Loucy (cell line): Measurements from ENCODE around the gene MYADM.
A peak's percentile ranks its signal among the peaks of the same experiment; 100 is the strongest.
"Not testable (repeated sequence)": the region's sequence is repeated elsewhere in the genome, so short reads cannot be mapped to it uniquely, and the experiment has no call there.

Source experiments
- H2AFZ ChIP-seq: fragments of 200-600 bp; sonication (generic); 2 replicates; pipeline ENCODE4 v1.6.0; 2016; ENCODE audit warnings: antibody characterized with exemption, mild to moderate bottlenecking, low read length, moderate library complexity
- H3F3A ChIP-seq: fragments of 200-600 bp; 2 replicates; pipeline ENCODE4 v1.6.0; 2016; ENCODE audit warnings: antibody characterized with exemption, low read depth, mild to moderate bottlenecking
- H3K27me3 ChIP-seq: fragments of 200-600 bp; sonication (generic); 2 replicates; pipeline ENCODE4 v1.6.1; 2014; ENCODE audit warnings: low read length, mild to moderate bottlenecking; ENCODE audit not compliant: insufficient read depth, poor library complexity, severe bottlenecking
- H3K36me3 ChIP-seq: fragments of 200-600 bp; sonication (generic); 2 replicates; pipeline ENCODE4 v1.6.1; 2016; ENCODE audit warnings: low read length; ENCODE audit not compliant: insufficient read depth
- H3K4me1 ChIP-seq: fragments of 200-600 bp; sonication (generic); 2 replicates; pipeline ENCODE4 v1.5.1; 2014; ENCODE audit warnings: low read length, mild to moderate bottlenecking; ENCODE audit not compliant: insufficient read depth, poor library complexity, severe bottlenecking
- H3K4me2 ChIP-seq: fragments of 200-600 bp; sonication (generic); 2 replicates; pipeline ENCODE4 v1.6.0; 2014; ENCODE audit warnings: antibody characterized with exemption, low read length, low read depth, mild to moderate bottlenecking; ENCODE audit not compliant: poor library complexity, severe bottlenecking
- H3K4me3 ChIP-seq: fragments of 200-600 bp; sonication (generic); 2 replicates; pipeline ENCODE4 v1.5.1; 2014; ENCODE audit warnings: low read length, mild to moderate bottlenecking, mixed read lengths; ENCODE audit not compliant: poor library complexity, severe bottlenecking
- H3K79me2 ChIP-seq: fragments of 200-600 bp; sonication (generic); 2 replicates; pipeline ENCODE4 v1.6.1; 2014; ENCODE audit warnings: low read length; ENCODE audit not compliant: insufficient read depth
- H3K9ac ChIP-seq: fragments of 200-600 bp; sonication (generic); 2 replicates; pipeline ENCODE4 v1.6.0; 2014; ENCODE audit warnings: mild to moderate bottlenecking, low read depth, low read length, moderate library complexity; ENCODE audit not compliant: poor library complexity, severe bottlenecking
- H3K9me2 ChIP-seq: fragments of 200-600 bp; sonication (generic); replicated peaks from 2 replicates; pipeline ENCODE4 v1.6.1; 2016; ENCODE audit warnings: low read depth, low read length, mixed read lengths
- H3K9me3 ChIP-seq: fragments of 200-600 bp; sonication (generic); 2 replicates; pipeline ENCODE4 v1.6.1; 2014; ENCODE audit warnings: mild to moderate bottlenecking, antibody characterized with exemption, low read length, low read depth; ENCODE audit not compliant: insufficient read depth
- H4K20me1 ChIP-seq: fragments of 200-600 bp; sonication (generic); 2 replicates; pipeline ENCODE4 v1.6.0; 2014; ENCODE audit warnings: antibody characterized with exemption, low read length, mild to moderate bottlenecking; ENCODE audit not compliant: insufficient read depth, poor library complexity, severe bottlenecking
- CTCF ChIP-seq: fragments of 200-600 bp; sonication (generic); conservative IDR thresholded peaks from 2 replicates; pipeline ENCODE4 v1.5.1; 2014; ENCODE audit warnings: mild to moderate bottlenecking, antibody characterized with exemption, low read length
- EZH2phosphoT487 ChIP-seq: fragments of 200-600 bp; IDR thresholded peaks from 2 replicates; pipeline ENCODE4 v1.6.1; 2018; ENCODE audit warnings: antibody characterized with exemption, mild to moderate bottlenecking, moderate library complexity, borderline replicate concordance

MYADM gene

GRCh38 chr19:53868892-53869804 lies 1.5 kb downstream of the MYADM start:
- H3K4me1 ChIP-seq = peaks cover 47% of the 10 kb centered on the region
- no peaks in the 10 kb centered on the region for H3K9me2 ChIP-seq
- peaks cover 54% of the 10 kb centered on the region for H4K20me1 ChIP-seq
- H3K4me3 ChIP-seq = peak overlapping the region; percentile 84
- peak overlapping the region; percentile 79 for H2AFZ ChIP-seq
- peaks cover 3% of the 10 kb centered on the region for H3K27me3 ChIP-seq
- TF ChIP-seq CTCF (no peak), EZH2phosphoT487 (no peak)
- peaks cover 10% of the 10 kb centered on the region; the same call in 1 of the 2 replicates for H3K36me3 ChIP-seq
- peak overlapping the region; percentile 85 for H3K4me2 ChIP-seq
- peak overlapping the region; percentile 98 for H3K9ac ChIP-seq
- H3K9me3 ChIP-seq = no peaks in the 10 kb centered on the region
- peaks cover 66% of the 10 kb centered on the region for H3K79me2 ChIP-seq
- no peaks in the 10 kb centered on the region for H3F3A ChIP-seq

GRCh38 chr19:53869805-53870484 lies 2.3 kb downstream of the MYADM start:
- peaks cover 62% of the 10 kb centered on the region for H4K20me1 ChIP-seq
- not testable (repeated sequence) for H3K9me3 ChIP-seq, H3F3A ChIP-seq, H3K27me3 ChIP-seq, H3K9me2 ChIP-seq
- peak overlapping the region; percentile 84 for H3K4me3 ChIP-seq
- peak overlapping the region; percentile 79 for H2AFZ ChIP-seq
- peaks cover 51% of the 10 kb centered on the region for H3K4me1 ChIP-seq
- H3K36me3 ChIP-seq = peaks cover 18% of the 10 kb centered on the region; the same call in 1 of the 2 replicates
- peak overlapping the region; percentile 90 for H3K4me2 ChIP-seq
- H3K9ac ChIP-seq = peak overlapping the region; percentile 98
- H3K79me2 ChIP-seq = peaks cover 74% of the 10 kb centered on the region

GRCh38 chr19:53870485-53870844 lies 2.8 kb downstream of the MYADM start:
- Histone ChIP-seq H3F3A (no peaks in the 10 kb centered on the region), H3K4me2 (peak overlapping the region; percentile 90), H3K9me2 (no peaks in the 10 kb centered on the region), H3K4me3 (peak overlapping the region; percentile 84), H3K27me3 (peaks cover 3% of the 10 kb centered on the region), H3K4me1 (peaks cover 51% of the 10 kb centered on the region), H4K20me1 (peaks cover 66% of the 10 kb centered on the region), H2AFZ (no peak overlapping the region), H3K36me3 (peaks cover 19% of the 10 kb centered on the region; the same call in 1 of the 2 replicates), H3K9ac (peak overlapping the region; percentile 98), H3K9me3 (no peaks in the 10 kb centered on the region), H3K79me2 (peaks cover 80% of the 10 kb centered on the region)
- TF ChIP-seq CTCF (no peak), EZH2phosphoT487 (no peak)
